MM.1S (cell line): ENCODE results near the gene DCX.

Experiments used
- CTCF ChIP-seq: fragments of 300-600 bp; sonication (generic); IDR thresholded peaks from 2 replicates; pipeline ENCODE4 v1.5.1; 2016; ENCODE audit warnings: antibody characterized with exemption, low read length, mixed read lengths
- EZH2 ChIP-seq: fragments of 300-600 bp; sonication (generic); optimal IDR thresholded peaks from 2 replicates; pipeline ENCODE3; 2017; ENCODE audit warnings: low read depth, mild to moderate bottlenecking, antibody characterized with exemption, low read length, mixed read lengths
- EZH2phosphoT487 ChIP-seq: fragments of 300-600 bp; sonication (generic); IDR thresholded peaks from 2 replicates; pipeline ENCODE4 v1.6.1; 2018; ENCODE audit warnings: antibody characterized with exemption, low read length

- TF ChIP-seq CTCF (no peak), EZH2 (no peak), EZH2phosphoT487 (no peak)
Measured at GRCh38 chrX:111375747-111376146, 36.2 kb downstream of the DCX start.
